Keratinocyte (primary cell): ENCODE measurements around the gene ZNF782. TPM values are rescaled to one million over a fixed set of nuclear protein-coding genes. Genes with fewer than 3 reads are reported as not detected.
A peak's percentile ranks its signal among the peaks of the same experiment; 100 is the strongest.

Experiments used
- DNase-seq: peaks from one replicate; pipeline ENCODE4 v3.0.0-alpha.2; 2011; ENCODE audit warnings: low read depth, missing footprints, low spot score
- FAIRE-seq: peaks from 2 replicates; lab custom pipeline; 2011; peaks lifted over from hg19 to GRCh38; lab: Jason Lieb, UNC
- H2AFZ ChIP-seq: 2 replicates; pipeline ENCODE4 v1.6.0; 2012; ENCODE audit warnings: low read length, control low read depth, inconsistent platforms; ENCODE audit not compliant: control insufficient read depth
- H3K27ac ChIP-seq: 2 replicates; pipeline ENCODE4 v1.5.1; 2011; ENCODE audit warnings: low read length; ENCODE audit not compliant: control insufficient read depth, insufficient read depth
- H3K27me3 ChIP-seq: 3 replicates; pipeline ENCODE4 v1.6.0; 2011; ENCODE audit warnings: low read length; ENCODE audit not compliant: control insufficient read depth, insufficient read depth; ENCODE audit errors: extremely low read depth
- H3K36me3 ChIP-seq, 2 experiments: 2 replicates in 1 of 2; 3 replicates in 1 of 2; pipeline ENCODE4 v1.5.1; 2011; ENCODE audit warnings: low read length in 2 of 2, mild to moderate bottlenecking in 1 of 2; ENCODE audit not compliant: control insufficient read depth in 2 of 2, insufficient read depth in 2 of 2; ENCODE audit errors: extremely low read depth in 1 of 2
- H3K4me1 ChIP-seq: 3 replicates; pipeline ENCODE4 v1.5.1; 2011; ENCODE audit warnings: low read length; ENCODE audit not compliant: control insufficient read depth, insufficient read depth; ENCODE audit errors: extremely low read depth
- H3K4me2 ChIP-seq: 3 replicates; pipeline ENCODE4 v1.6.0; 2011; ENCODE audit warnings: low read depth, low read length; ENCODE audit not compliant: control insufficient read depth, insufficient read depth; ENCODE audit errors: extremely low read depth
- H3K4me3 ChIP-seq, 3 experiments: fragments of 200-600 bp in 1 of 3; sonication (generic) in 1 of 3; 2 replicates in 2 of 3; 3 replicates in 1 of 3; pipeline ENCODE4 v1.5.1; 2011 to 2016; ENCODE audit warnings: low read length in 3 of 3, mild to moderate bottlenecking in 3 of 3, control low read depth in 2 of 3, inconsistent platforms in 1 of 3, low read depth in 1 of 3, mixed read lengths in 1 of 3, mixed run types in 1 of 3, moderate library complexity in 1 of 3; ENCODE audit not compliant: control insufficient read depth in 2 of 3, insufficient read depth in 2 of 3; ENCODE audit errors: extremely low read depth in 1 of 3
- H3K79me2 ChIP-seq: 2 replicates; pipeline ENCODE4 v1.6.0; 2012; ENCODE audit warnings: low read length; ENCODE audit not compliant: control insufficient read depth, insufficient read depth
- H3K9ac ChIP-seq: 3 replicates; pipeline ENCODE4 v1.6.0; 2011; ENCODE audit warnings: low read length; ENCODE audit not compliant: control insufficient read depth, insufficient read depth; ENCODE audit errors: extremely low read depth
- H3K9me1 ChIP-seq: 3 replicates; pipeline ENCODE4 v1.6.0; 2011; ENCODE audit warnings: low read length; ENCODE audit not compliant: control insufficient read depth, insufficient read depth; ENCODE audit errors: extremely low read depth
- H3K9me3 ChIP-seq: 2 replicates; pipeline ENCODE4 v1.5.1; 2012; ENCODE audit warnings: low read depth, low read length; ENCODE audit not compliant: control insufficient read depth
- H4K20me1 ChIP-seq: 3 replicates; pipeline ENCODE4 v1.6.0; 2011; ENCODE audit warnings: low read length; ENCODE audit not compliant: control insufficient read depth, insufficient read depth; ENCODE audit errors: extremely low read depth
- CTCF ChIP-seq, 3 experiments: IDR thresholded peaks in 1 of 3; conservative IDR thresholded peaks in 1 of 3; optimal IDR thresholded peaks in 1 of 3; 2 replicates in 2 of 3; 3 replicates in 1 of 3; pipeline versions ENCODE3 to v1.5.1; 2011; ENCODE audit warnings: low read length in 3 of 3, mild to moderate bottlenecking in 3 of 3, moderate library complexity in 2 of 3, control low read depth in 1 of 3, inconsistent platforms in 1 of 3; ENCODE audit not compliant: insufficient read depth in 2 of 3; ENCODE audit errors: extremely low read depth in 1 of 3
- EZH2 ChIP-seq: IDR thresholded peaks from one replicate; pipeline ENCODE4 v1.6.1; 2012; ENCODE audit warnings: inconsistent platforms, mild to moderate bottlenecking, low read length, moderate library complexity
- dilution Hi-C: fragments of 300-500 bp; cut with MboI; formaldehyde crosslinking; loops from one replicate; pipeline ENCODE4 v1.7.0; 2020; ENCODE audit warnings: low sequenced_read_pairs; ENCODE audit not compliant: extremely low pct_ligation_motif_present
- polyA plus RNA-seq, 5 experiments: library from polyadenylated mRNA; depleted of rRNA in 3 of 5; stranded (reverse) in 3 of 5; stranded (forward) in 1 of 5; unstranded in 1 of 5; fragments of >200 nt; gene quantifications; 1 replicate in 1 of 5; 2 replicates in 3 of 5; 3 replicates in 1 of 5; pipeline versions ENCODE4 v1.2.1 to v1.2.3, GENCODE V29; 2011 to 2012; ENCODE audit warnings: missing spikeins in 2 of 5, low read depth in 1 of 5, low replicate concordance in 1 of 5

The ZNF782 gene
- polyA plus RNA-seq, 1 donor (not counting 4 experiments of a cell fraction or from before 2014, with no cell fraction given), result 2.0 TPM

DNA sequence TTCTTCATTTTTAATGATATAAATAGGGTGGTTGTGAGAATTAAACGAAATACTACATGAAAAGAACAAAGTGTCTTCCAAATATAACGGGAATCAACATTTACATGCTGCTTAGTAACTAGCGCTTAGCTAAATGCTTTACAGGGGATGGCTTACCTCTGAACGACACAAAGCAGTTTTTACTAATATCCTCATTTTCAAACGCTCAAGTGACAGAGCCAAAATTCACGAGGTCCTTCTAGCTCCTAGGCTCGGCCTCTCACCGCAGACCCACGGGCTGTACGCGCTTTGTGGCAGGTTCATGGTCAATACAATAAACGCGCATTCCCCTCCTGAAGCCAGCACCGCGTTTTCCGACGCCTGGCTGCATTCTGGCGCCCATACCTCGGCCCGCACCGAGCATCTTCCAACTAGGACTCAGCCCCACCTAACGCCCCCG, 76.9 kb downstream of the ZNF782 start:
- Histone ChIP-seq H3K79me2 (peaks cover 3% of the 10 kb centered on the region), H3K9me3 (no peaks in the 10 kb centered on the region), H3K27me3 (no peaks in the 10 kb centered on the region), H3K4me2 (peak overlapping the region; percentile 84), H3K4me1 (no peaks in the 10 kb centered on the region), H3K27ac (no peak overlapping the region), H3K9ac (peak overlapping the region; percentile 72), H4K20me1 (no peaks in the 10 kb centered on the region), H3K4me3 (peak overlapping the region; percentile 75 to 82 (median 82)), H3K9me1 (no peaks in the 10 kb centered on the region), H2AFZ (peak overlapping the region; percentile 87), H3K36me3 (peaks cover 6 to 10% of the 10 kb centered on the region in 2 experiments)
- dilution Hi-C loops, result no loop called here
- FAIRE-seq (no peak), DNase-seq (no peak)
- TF ChIP-seq CTCF (optimal IDR thresholded peaks at IDR 0.05 in 1 of 3, IDR thresholded peaks at IDR 0.05 in 1 of 3, conservative IDR thresholded peaks at IDR 0.05 in 1 of 3; ENCODE audit: extremely low read depth in 1 of 3, insufficient read depth in 2 of 3, low read length in 3 of 3), result no peak
- TF ChIP-seq EZH2, result no peak

GRCh38 chr9:96771124-96771523, 83.2 kb downstream of the ZNF782 start:
- Histone ChIP-seq H3K79me2 (no peaks in the 10 kb centered on the region), H3K27me3 (no peaks in the 10 kb centered on the region), H3K36me3 (peaks cover 5 to 14% of the 10 kb centered on the region in 2 experiments), H4K20me1 (no peaks in the 10 kb centered on the region), H3K9me3 (no peaks in the 10 kb centered on the region), H3K9ac (no peak overlapping the region), H2AFZ (no peak overlapping the region), H3K4me3 (no peak overlapping the region), H3K4me1 (no peaks in the 10 kb centered on the region), H3K4me2 (no peak overlapping the region), H3K27ac (no peak overlapping the region), H3K9me1 (no peaks in the 10 kb centered on the region)
- TF ChIP-seq EZH2 (no peak), CTCF (optimal IDR thresholded peaks at IDR 0.05 in 1 of 3, IDR thresholded peaks at IDR 0.05 in 1 of 3, conservative IDR thresholded peaks at IDR 0.05 in 1 of 3; ENCODE audit: extremely low read depth in 1 of 3, insufficient read depth in 2 of 3, low read length in 3 of 3) (no peak)
- FAIRE-seq, result no peak
- dilution Hi-C loops, result no loop called here
- no peak for DNase-seq
